Sigmoid colon (tissue), 4 donors: ENCODE data around the gene TNFSF4.

Source experiments
- CTCF ChIP-seq, 4 experiments: fragments of 450-650 bp in 3 of 4; fragments of 200-600 bp in 1 of 4; IDR thresholded peaks; one replicate each; pipeline ENCODE4 v1.5.1; 2016 to 2019; ENCODE audit warnings: antibody characterized with exemption in 4 of 4, mild to moderate bottlenecking in 3 of 4, moderate library complexity in 2 of 4
- EP300 ChIP-seq, 4 donors: sonication (generic); formaldehyde crosslinking; IDR thresholded peaks; one replicate each; pipeline ENCODE4 v1.6.1; 2017; ENCODE audit warnings: antibody characterized with exemption in 4 of 4
- POLR2A ChIP-seq, 2 donors: fragments of 450-650 bp; IDR thresholded peaks; one replicate each; pipeline ENCODE4 v1.6.1; 2016; ENCODE audit warnings: antibody characterized with exemption in 2 of 2, mild to moderate bottlenecking in 2 of 2, moderate library complexity in 2 of 2

- no peak for TF ChIP-seq POLR2A (IDR thresholded peaks at IDR 0.05)
- no peak for TF ChIP-seq CTCF (IDR thresholded peaks at IDR 0.05)
- TF ChIP-seq EP300 (IDR thresholded peaks at IDR 0.05), result no peak
Observed at GRCh38 chr1:173222149-173223030, 15.3 kb upstream of the TNFSF4 start.
